ENCODE data around the gene HERC4. TPM values are rescaled to one million over a fixed set of nuclear protein-coding genes. Genes with fewer than 3 reads are reported as not detected.

HERC4 gene
- total RNA-seq, 1 donor from 2014 or later, result 74.2 TPM

DNA sequence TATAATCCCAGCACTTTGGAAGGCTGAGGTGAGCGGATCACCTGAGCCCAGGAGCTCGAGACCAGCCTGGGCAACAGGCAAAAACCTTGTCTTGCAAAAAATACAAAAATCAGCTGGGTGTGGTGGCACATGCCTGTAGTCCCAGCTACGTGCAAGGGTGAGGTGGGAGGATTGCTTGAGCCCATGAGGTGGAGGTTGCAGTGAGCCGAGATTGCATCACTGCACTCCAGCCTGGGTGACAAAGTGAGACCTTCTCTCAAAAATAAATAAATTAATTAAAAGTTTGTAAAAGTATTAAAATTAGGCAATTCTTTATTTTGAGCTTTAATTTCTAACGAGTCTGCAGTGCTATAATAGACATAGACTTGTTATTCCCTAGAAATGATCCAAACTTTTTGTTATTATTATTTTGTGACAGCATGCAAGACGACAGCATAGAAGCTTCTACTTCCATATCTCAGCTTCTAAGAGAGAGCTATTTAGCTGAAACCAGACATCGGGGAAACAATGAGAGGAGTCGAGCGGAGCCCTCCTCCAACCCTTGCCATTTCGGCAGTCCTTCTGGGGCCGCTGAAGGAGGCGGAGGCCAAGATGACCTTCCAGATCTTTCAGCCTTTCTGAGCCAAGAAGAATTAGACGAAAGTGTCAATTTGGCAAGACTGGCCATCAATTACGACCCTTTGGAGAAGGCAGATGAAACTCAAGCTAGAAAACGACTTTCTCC is 46.1 kb upstream of the HERC4 start:
- no peaks in the 10 kb centered on the region for H3K79me2 ChIP-seq (ENCODE audit: low read depth)
- H3K27ac ChIP-seq, result no peak overlapping the region
- Mint-ChIP-seq H3K4me3 (no peak overlapping the region), H3K4me1 (no peaks in the 10 kb centered on the region), H3K9me3 (no peaks in the 10 kb centered on the region), H3K27ac (no peak overlapping the region), H3K27me3 (ENCODE audit: insufficient read depth, low read depth) (no peaks in the 10 kb centered on the region), H3K36me3 (no peaks in the 10 kb centered on the region)
- DNase-seq (ENCODE audit: low spot score), result no peak
- no peak overlapping the region for H3K4me2 ChIP-seq
- TF ChIP-seq, protein P1, sequence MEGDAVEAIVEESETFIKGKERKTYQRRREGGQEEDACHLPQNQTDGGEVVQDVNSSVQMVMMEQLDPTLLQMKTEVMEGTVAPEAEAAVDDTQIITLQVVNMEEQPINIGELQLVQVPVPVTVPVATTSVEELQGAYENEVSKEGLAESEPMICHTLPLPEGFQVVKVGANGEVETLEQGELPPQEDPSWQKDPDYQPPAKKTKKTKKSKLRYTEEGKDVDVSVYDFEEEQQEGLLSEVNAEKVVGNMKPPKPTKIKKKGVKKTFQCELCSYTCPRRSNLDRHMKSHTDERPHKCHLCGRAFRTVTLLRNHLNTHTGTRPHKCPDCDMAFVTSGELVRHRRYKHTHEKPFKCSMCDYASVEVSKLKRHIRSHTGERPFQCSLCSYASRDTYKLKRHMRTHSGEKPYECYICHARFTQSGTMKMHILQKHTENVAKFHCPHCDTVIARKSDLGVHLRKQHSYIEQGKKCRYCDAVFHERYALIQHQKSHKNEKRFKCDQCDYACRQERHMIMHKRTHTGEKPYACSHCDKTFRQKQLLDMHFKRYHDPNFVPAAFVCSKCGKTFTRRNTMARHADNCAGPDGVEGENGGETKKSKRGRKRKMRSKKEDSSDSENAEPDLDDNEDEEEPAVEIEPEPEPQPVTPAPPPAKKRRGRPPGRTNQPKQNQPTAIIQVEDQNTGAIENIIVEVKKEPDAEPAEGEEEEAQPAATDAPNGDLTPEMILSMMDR (IDR thresholded peaks at IDR 0.05), result no peak
- TF ChIP-seq EZH2 (IDR thresholded peaks at IDR 0.05), result no peak
- H3K9me3 ChIP-seq (ENCODE audit: low read depth), result no peaks in the 10 kb centered on the region
- H3K4me3 ChIP-seq, result no peak overlapping the region
- no peak overlapping the region for H3K9ac ChIP-seq
- H4K20me1 ChIP-seq (ENCODE audit: low read depth), result no peaks in the 10 kb centered on the region
- H3F3A ChIP-seq (ENCODE audit: low read depth), result no peaks in the 10 kb centered on the region
- H3K36me3 ChIP-seq, result no peaks in the 10 kb centered on the region
- no peaks in the 10 kb centered on the region for H3K4me1 ChIP-seq
- no peaks in the 10 kb centered on the region for H3K27me3 ChIP-seq
- H2AFZ ChIP-seq (replicated peaks), result peak overlapping the region; percentile 4

GRCh38 chr10:68118657-68119056 is 43.6 kb upstream of the HERC4 start:
- no peak overlapping the region for H3K27ac Mint-ChIP-seq
- Histone ChIP-seq H3K27ac (no peak overlapping the region), H3K27me3 (no peaks in the 10 kb centered on the region), H3K79me2 (ENCODE audit: low read depth) (no peaks in the 10 kb centered on the region), H3K36me3 (no peaks in the 10 kb centered on the region), H2AFZ (replicated peaks) (no peak overlapping the region), H3K9ac (no peak overlapping the region), H3K4me1 (no peaks in the 10 kb centered on the region), H3F3A (ENCODE audit: low read depth) (no peaks in the 10 kb centered on the region), H4K20me1 (ENCODE audit: low read depth) (no peaks in the 10 kb centered on the region), H3K4me2 (no peak overlapping the region), H3K9me3 (ENCODE audit: low read depth) (no peaks in the 10 kb centered on the region), H3K4me3 (no peak overlapping the region)
- no peak overlapping the region for H3K4me3 Mint-ChIP-seq
- no peaks in the 10 kb centered on the region for H3K4me1 Mint-ChIP-seq
- DNase-seq (ENCODE audit: low spot score), result no peak
- H3K9me3 Mint-ChIP-seq, result no peaks in the 10 kb centered on the region
- no peak for TF ChIP-seq EZH2phosphoT487 (IDR thresholded peaks at IDR 0.05)
- TF ChIP-seq, protein P1 (IDR thresholded peaks at IDR 0.05), result no peak
- no peak for TF ChIP-seq EZH2 (IDR thresholded peaks at IDR 0.05)
- no peaks in the 10 kb centered on the region for H3K36me3 Mint-ChIP-seq
- no peaks in the 10 kb centered on the region for H3K27me3 Mint-ChIP-seq (ENCODE audit: insufficient read depth, low read depth)

DNA sequence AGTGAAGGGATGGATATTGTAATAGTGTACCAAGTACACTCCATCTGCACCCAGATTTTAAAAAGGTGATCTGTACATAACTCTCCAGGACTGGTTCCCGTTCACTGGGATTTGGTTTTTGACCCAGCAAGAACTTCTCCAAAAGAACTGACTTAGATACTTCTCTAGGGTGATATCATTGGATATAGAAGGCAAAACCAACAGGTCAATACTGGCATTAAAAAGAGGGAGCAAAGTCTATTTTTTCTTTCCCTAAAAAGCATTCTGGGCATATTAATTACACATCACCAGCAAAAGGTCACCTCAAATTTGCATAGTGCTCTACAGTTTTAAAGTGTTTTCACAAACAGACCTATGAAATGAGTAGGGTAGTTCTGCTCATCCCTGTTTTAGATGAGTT is 37.8 kb upstream of the HERC4 start:
- Histone ChIP-seq H3F3A (ENCODE audit: low read depth) (no peaks in the 10 kb centered on the region), H3K36me3 (no peaks in the 10 kb centered on the region), H2AFZ (replicated peaks) (no peak overlapping the region), H3K79me2 (ENCODE audit: low read depth) (no peaks in the 10 kb centered on the region), H3K9ac (no peak overlapping the region), H3K4me2 (no peak overlapping the region), H3K4me1 (no peaks in the 10 kb centered on the region), H4K20me1 (ENCODE audit: low read depth) (no peaks in the 10 kb centered on the region), H3K27me3 (no peaks in the 10 kb centered on the region), H3K4me3 (no peak overlapping the region), H3K27ac (no peak overlapping the region), H3K9me3 (ENCODE audit: low read depth) (no peaks in the 10 kb centered on the region)
- Mint-ChIP-seq H3K27me3 (ENCODE audit: insufficient read depth, low read depth) (no peaks in the 10 kb centered on the region), H3K27ac (no peak overlapping the region), H3K9me3 (no peaks in the 10 kb centered on the region), H3K4me1 (no peaks in the 10 kb centered on the region), H3K4me3 (no peak overlapping the region), H3K36me3 (no peaks in the 10 kb centered on the region)
- TF ChIP-seq EZH2 (IDR thresholded peaks at IDR 0.05), result no peak
- TF ChIP-seq, protein P1 (IDR thresholded peaks at IDR 0.05), result no peak
- no peak for TF ChIP-seq EZH2phosphoT487 (IDR thresholded peaks at IDR 0.05)
- no peak for DNase-seq (ENCODE audit: low spot score)

Measured in neural progenitor cell (in vitro differentiated cells).